GM12873 (cell line): ENCODE data around the gene HEXIM1.

Experiments
- TF ChIP-seq, protein P1 (sequence below): IDR thresholded peaks from 2 replicates; pipeline ENCODE4 v1.5.1; 2012; ENCODE audit warnings: low read depth, mild to moderate bottlenecking, moderate library complexity, low read length, control low read depth; ENCODE audit not compliant: insufficient read depth; ENCODE audit errors: missing control alignments

The HEXIM1 gene, protein sequence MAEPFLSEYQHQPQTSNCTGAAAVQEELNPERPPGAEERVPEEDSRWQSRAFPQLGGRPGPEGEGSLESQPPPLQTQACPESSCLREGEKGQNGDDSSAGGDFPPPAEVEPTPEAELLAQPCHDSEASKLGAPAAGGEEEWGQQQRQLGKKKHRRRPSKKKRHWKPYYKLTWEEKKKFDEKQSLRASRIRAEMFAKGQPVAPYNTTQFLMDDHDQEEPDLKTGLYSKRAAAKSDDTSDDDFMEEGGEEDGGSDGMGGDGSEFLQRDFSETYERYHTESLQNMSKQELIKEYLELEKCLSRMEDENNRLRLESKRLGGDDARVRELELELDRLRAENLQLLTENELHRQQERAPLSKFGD

GRCh38 chr17:45148183-45149036, at the start of gene HEXIM1:
Gene HEXIM1, plus strand, starts transcription at chr17:45148475. Its CDS starts 716 bp downstream, at chr17:45149191.
- TF ChIP-seq, protein P1, sequence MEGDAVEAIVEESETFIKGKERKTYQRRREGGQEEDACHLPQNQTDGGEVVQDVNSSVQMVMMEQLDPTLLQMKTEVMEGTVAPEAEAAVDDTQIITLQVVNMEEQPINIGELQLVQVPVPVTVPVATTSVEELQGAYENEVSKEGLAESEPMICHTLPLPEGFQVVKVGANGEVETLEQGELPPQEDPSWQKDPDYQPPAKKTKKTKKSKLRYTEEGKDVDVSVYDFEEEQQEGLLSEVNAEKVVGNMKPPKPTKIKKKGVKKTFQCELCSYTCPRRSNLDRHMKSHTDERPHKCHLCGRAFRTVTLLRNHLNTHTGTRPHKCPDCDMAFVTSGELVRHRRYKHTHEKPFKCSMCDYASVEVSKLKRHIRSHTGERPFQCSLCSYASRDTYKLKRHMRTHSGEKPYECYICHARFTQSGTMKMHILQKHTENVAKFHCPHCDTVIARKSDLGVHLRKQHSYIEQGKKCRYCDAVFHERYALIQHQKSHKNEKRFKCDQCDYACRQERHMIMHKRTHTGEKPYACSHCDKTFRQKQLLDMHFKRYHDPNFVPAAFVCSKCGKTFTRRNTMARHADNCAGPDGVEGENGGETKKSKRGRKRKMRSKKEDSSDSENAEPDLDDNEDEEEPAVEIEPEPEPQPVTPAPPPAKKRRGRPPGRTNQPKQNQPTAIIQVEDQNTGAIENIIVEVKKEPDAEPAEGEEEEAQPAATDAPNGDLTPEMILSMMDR = no peak

GRCh38 chr17:45098869-45099616, 49.2 kb upstream of the HEXIM1 start:
- TF ChIP-seq, protein P1 = peak; percentile 95

DNA sequence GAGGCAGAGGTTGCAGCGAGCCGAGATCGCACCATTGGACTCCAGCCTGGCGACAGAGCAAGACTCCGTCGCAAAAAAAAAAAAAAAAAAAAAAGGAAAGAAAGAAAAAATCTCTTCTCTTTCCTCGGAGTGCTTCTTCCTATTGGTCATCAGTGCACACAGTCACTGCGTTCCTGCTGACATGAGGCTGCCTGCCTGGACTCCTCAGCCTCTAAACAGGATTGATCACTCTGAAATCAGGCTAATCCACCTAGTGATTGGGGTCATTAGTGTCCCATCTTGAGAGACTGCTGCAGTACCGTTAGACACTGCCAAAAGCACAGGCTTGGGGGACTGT, 46.8 kb upstream of the HEXIM1 start:
- TF ChIP-seq, protein P1 = no peak

DNA sequence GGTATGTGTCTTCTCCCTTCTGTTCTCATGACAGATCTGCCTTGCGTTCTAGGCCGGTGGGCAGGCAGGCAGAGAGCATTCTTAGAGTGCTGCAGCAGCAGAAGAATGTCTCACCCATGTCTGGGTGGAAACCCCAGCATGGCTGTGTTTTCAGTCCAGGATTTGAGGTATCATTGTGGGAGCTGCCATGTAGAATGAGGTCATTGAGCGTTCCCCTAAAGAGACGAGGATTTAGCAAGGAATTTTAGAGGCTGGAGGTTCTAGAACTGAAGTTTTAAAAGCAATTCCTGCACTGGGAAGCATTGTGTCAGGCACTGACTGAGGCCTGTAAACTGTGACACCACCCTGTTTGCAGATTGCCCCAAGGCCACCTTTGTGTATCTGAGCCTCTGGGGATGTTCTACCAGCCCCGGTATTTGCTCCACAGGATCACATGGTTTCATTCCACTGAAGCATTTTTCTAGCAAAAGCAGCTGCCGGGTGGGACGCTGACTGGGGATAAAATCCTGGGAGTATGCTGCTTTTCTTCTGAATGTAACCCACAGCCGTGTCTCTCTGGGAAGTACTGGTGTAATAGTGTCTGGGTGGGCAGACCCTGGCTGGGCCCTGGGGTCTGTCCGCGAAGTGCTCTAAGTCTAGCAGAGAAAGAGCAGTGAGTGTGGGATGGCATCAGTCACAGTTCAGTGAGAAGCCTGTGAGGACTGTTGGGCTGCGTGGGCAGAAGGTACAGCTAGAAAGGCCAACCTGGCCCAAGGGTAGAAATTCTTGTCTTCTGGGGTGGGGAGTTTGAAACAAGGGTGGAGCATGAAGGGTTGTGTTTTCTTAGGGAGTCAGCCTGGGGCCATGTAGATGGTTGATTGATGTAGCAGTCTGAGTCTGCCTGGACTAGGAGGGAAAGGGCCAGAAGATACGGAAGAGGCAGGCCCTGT, 46.1 kb upstream of the HEXIM1 start:
- TF ChIP-seq, protein P1 = no peak

DNA sequence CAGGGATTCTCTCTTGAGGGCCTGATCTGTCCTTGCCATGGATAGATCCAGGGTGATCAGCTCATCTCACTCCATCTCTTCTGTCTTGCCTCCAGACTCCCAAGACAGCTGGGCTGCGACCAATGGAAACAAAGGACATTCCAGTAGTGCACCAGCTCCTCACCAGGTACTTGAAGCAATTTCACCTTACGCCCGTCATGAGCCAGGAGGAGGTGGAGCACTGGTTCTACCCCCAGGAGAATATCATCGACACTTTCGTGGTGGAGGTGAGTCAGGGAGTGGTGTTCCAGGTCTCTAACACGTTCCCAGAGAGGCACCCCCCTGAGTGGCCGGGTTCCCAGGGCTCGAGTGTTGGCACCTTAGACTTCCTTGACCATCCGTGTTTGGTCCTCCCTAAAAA, 45.4 kb upstream of the HEXIM1 start:
- TF ChIP-seq, protein P1 = no peak

GRCh38 chr17:45103269-45103795, 44.9 kb upstream of the HEXIM1 start:
- TF ChIP-seq, protein P1 = no peak
